Liver (tissue), 9 donors: Measurements from ENCODE around the gene MID2. TPM values are rescaled to one million over a fixed set of nuclear protein-coding genes. Genes with fewer than 3 reads are reported as not detected.

Experiments
- DNase-seq: peaks from one replicate; pipeline ENCODE4 v3.0.0-alpha.2; 2017; ENCODE audit warnings: low spot score
- H3K27ac ChIP-seq, 2 donors: one replicate each; pipeline ENCODE4 v1.7.0; 2013; ENCODE audit warnings: inconsistent platforms in 2 of 2, low read length in 2 of 2, control low read depth in 1 of 2, low read depth in 1 of 2, mild to moderate bottlenecking in 1 of 2
- H3K27me3 ChIP-seq, 4 donors: one replicate each; pipeline versions ENCODE4 v1.6.1 to v1.7.0; 2013; ENCODE audit warnings: low read length in 3 of 4, inconsistent platforms in 1 of 4, mild to moderate bottlenecking in 1 of 4, moderate library complexity in 1 of 4; ENCODE audit not compliant: control insufficient read depth in 4 of 4, insufficient read depth in 4 of 4
- H3K36me3 ChIP-seq, 4 donors: one replicate each; pipeline versions ENCODE4 v1.6.1 to v1.7.0; 2013; ENCODE audit warnings: low read length in 3 of 4, mild to moderate bottlenecking in 3 of 4, low read depth in 1 of 4, moderate library complexity in 1 of 4; ENCODE audit not compliant: control insufficient read depth in 4 of 4, insufficient read depth in 3 of 4
- H3K4me1 ChIP-seq, 4 donors: one replicate each; pipeline versions ENCODE4 v1.6.1 to v1.7.0; 2013; ENCODE audit warnings: low read length in 3 of 4, mild to moderate bottlenecking in 3 of 4, moderate library complexity in 1 of 4; ENCODE audit not compliant: control insufficient read depth in 4 of 4, insufficient read depth in 4 of 4
- H3K4me3 ChIP-seq, 3 donors: one replicate each; pipeline versions ENCODE4 v1.6.1 to v1.7.0; 2013; ENCODE audit warnings: low read length in 3 of 3, control low read depth in 1 of 3, low read depth in 1 of 3, mild to moderate bottlenecking in 1 of 3
- H3K9ac ChIP-seq, 2 donors: one replicate each; pipeline ENCODE4 v1.7.0; 2013; ENCODE audit warnings: low read length in 2 of 2, mild to moderate bottlenecking in 2 of 2, moderate library complexity in 2 of 2, control low read depth in 1 of 2, low read depth in 1 of 2
- H3K9me3 ChIP-seq, 4 donors: one replicate each; pipeline versions ENCODE4 v1.6.1 to v1.7.0; 2013; ENCODE audit warnings: low read length in 3 of 4; ENCODE audit not compliant: control insufficient read depth in 4 of 4
- EGR1 ChIP-seq, 2 donors: IDR thresholded peaks; 2 replicates each; pipeline ENCODE4 v1.6.1; 2016 to 2018; ENCODE audit warnings: antibody characterized with exemption in 2 of 2, low read depth in 2 of 2
- FOXA1 ChIP-seq: IDR thresholded peaks from 2 replicates; pipeline ENCODE4 v1.6.1; 2016; ENCODE audit warnings: antibody characterized with exemption
- FOXA2 ChIP-seq: IDR thresholded peaks from 2 replicates; pipeline ENCODE4 v1.6.1; 2016; ENCODE audit warnings: antibody characterized with exemption
- GABPA ChIP-seq, 2 donors: IDR thresholded peaks in 1 of 2; conservative IDR thresholded peaks in 1 of 2; 2 replicates each; pipeline ENCODE4 v1.6.1; 2016; ENCODE audit warnings: antibody characterized with exemption in 2 of 2, mild to moderate bottlenecking in 1 of 2, moderate library complexity in 1 of 2
- HNF4A ChIP-seq, 2 donors: conservative IDR thresholded peaks; 2 replicates each; pipeline ENCODE4 v1.6.1; 2016; ENCODE audit warnings: antibody characterized with exemption in 2 of 2, mild to moderate bottlenecking in 2 of 2
- HNF4G ChIP-seq: IDR thresholded peaks from 2 replicates; pipeline ENCODE4 v1.6.1; 2016; ENCODE audit warnings: antibody characterized with exemption
- JUND ChIP-seq, 2 donors: IDR thresholded peaks; 2 replicates each; pipeline ENCODE4 v1.6.1; 2016; ENCODE audit warnings: antibody characterized with exemption in 2 of 2
- NR2F2 ChIP-seq: IDR thresholded peaks from 2 replicates; pipeline ENCODE4 v1.6.1; 2016; ENCODE audit warnings: antibody characterized with exemption
- RAD21 ChIP-seq, 2 donors: IDR thresholded peaks; 2 replicates each; pipeline ENCODE4 v1.6.1; 2016; ENCODE audit warnings: antibody characterized with exemption in 2 of 2, mild to moderate bottlenecking in 2 of 2
- RXRA ChIP-seq, 2 donors: IDR thresholded peaks; 2 replicates each; pipeline ENCODE4 v1.6.1; 2017 to 2018; ENCODE audit warnings: antibody characterized with exemption in 2 of 2, mild to moderate bottlenecking in 1 of 2
- SP1 ChIP-seq: IDR thresholded peaks from 2 replicates; pipeline ENCODE4 v1.6.1; 2018; ENCODE audit warnings: antibody characterized with exemption, mild to moderate bottlenecking
- TAF1 ChIP-seq: conservative IDR thresholded peaks from 2 replicates; pipeline ENCODE4 v1.6.1; 2016; ENCODE audit warnings: antibody characterized with exemption, mild to moderate bottlenecking
- YY1 ChIP-seq: IDR thresholded peaks from 2 replicates; pipeline ENCODE4 v1.6.1; 2016; ENCODE audit warnings: antibody characterized with exemption, mild to moderate bottlenecking
- WGBS: extraction: QIAGEN DNeasy Blood & Tissue Kit; methylation state at CpG from one replicate; pipeline ENCODE4 v1.1.7; 2013; 5-methylcytosine and 5-hydroxymethylcytosine counted together
- polyA plus RNA-seq, 2 donors: library from polyadenylated mRNA; stranded (reverse) in 1 of 2; unstranded in 1 of 2; fragments of 200-250 nt in 1 of 2; fragments of >200 nt in 1 of 2; fragmentation: Nextera tagmentation in 1 of 2; extraction: Ambion mirVana in 1 of 2; gene quantifications; one replicate each; pipeline versions ENCODE4 v1.2.1 to v1.2.3, GENCODE V29; 2013 to 2015
- total RNA-seq, 2 donors: library from RNA; depleted of rRNA; stranded (reverse); fragments of >200 nt; gene quantifications; one replicate each; pipeline ENCODE4 v1.2.3, GENCODE V29; 2014
- TF ChIP-seq, protein P1 (sequence below): IDR thresholded peaks from 2 replicates; pipeline ENCODE4 v1.6.1; 2016; ENCODE audit warnings: antibody characterized with exemption, mild to moderate bottlenecking
- TF ChIP-seq, protein P2 (sequence below): IDR thresholded peaks from 2 replicates; pipeline ENCODE4 v1.6.1; 2016; ENCODE audit warnings: antibody characterized with exemption
- TF ChIP-seq, protein P3 (sequence below): fragments of 150-350 bp; IDR thresholded peaks from 2 replicates; pipeline ENCODE4 v1.5.1; 2017; ENCODE audit warnings: improper control_type of control experiment, low read depth, low read length; ENCODE audit not compliant: missing input control
- TF ChIP-seq, protein P4 (sequence below): IDR thresholded peaks from 2 replicates; pipeline ENCODE4 v1.6.1; 2016; ENCODE audit warnings: antibody characterized with exemption
- TF ChIP-seq, protein P5 (sequence below): IDR thresholded peaks from 2 replicates; pipeline ENCODE4 v1.6.1; 2016; ENCODE audit warnings: antibody characterized with exemption
- donor health status: healthy.
- donor health status: healthy.
- donor health status: healthy.
- donor health status: healthy.
- donor health status: healthy.

Gene MID2
- total and polyA plus RNA-seq, 4 donors, result 2.2 to 12.2 (median 3.7) TPM

DNA sequence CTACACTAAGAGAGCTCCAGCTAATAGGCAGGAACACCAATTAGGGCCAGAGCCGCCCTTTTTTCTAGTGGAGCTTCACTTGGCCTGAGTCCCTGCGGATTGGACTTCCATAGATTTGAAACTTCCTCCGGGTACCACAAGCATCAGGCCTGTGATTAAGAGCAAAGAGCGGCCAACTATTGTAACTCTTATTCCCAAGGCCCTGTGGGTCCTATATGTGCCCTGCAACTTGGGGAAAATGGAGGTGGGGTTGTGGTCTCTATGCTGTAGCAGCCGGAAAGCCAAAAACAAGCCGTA is 48.2 kb upstream of the MID2 start, which contains the start of gene NCBP2L:
NCBP2L (plus strand) TSS at position 198 of the 297 bp plus-strand sequence. CDS start 16,488 bp downstream, outside the sequence.
- no peak for TF ChIP-seq JUND (IDR thresholded peaks at IDR 0.05)
- TF ChIP-seq EGR1 (IDR thresholded peaks at IDR 0.05; ENCODE audit: low read depth in 2 of 2), result no peak
- TF ChIP-seq YY1, result no peak
- TF ChIP-seq GABPA (IDR thresholded peaks at IDR 0.05 in 1 of 2, conservative IDR thresholded peaks at IDR 0.05 in 1 of 2), result no peak
- TF ChIP-seq SP1, result no peak
- TF ChIP-seq FOXA2, result no peak
- TF ChIP-seq NR2F2, result no peak
- TF ChIP-seq, protein P1, sequence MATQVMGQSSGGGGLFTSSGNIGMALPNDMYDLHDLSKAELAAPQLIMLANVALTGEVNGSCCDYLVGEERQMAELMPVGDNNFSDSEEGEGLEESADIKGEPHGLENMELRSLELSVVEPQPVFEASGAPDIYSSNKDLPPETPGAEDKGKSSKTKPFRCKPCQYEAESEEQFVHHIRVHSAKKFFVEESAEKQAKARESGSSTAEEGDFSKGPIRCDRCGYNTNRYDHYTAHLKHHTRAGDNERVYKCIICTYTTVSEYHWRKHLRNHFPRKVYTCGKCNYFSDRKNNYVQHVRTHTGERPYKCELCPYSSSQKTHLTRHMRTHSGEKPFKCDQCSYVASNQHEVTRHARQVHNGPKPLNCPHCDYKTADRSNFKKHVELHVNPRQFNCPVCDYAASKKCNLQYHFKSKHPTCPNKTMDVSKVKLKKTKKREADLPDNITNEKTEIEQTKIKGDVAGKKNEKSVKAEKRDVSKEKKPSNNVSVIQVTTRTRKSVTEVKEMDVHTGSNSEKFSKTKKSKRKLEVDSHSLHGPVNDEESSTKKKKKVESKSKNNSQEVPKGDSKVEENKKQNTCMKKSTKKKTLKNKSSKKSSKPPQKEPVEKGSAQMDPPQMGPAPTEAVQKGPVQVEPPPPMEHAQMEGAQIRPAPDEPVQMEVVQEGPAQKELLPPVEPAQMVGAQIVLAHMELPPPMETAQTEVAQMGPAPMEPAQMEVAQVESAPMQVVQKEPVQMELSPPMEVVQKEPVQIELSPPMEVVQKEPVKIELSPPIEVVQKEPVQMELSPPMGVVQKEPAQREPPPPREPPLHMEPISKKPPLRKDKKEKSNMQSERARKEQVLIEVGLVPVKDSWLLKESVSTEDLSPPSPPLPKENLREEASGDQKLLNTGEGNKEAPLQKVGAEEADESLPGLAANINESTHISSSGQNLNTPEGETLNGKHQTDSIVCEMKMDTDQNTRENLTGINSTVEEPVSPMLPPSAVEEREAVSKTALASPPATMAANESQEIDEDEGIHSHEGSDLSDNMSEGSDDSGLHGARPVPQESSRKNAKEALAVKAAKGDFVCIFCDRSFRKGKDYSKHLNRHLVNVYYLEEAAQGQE, result no peak
- peak in 1 of 2 donors; percentile 19 for TF ChIP-seq HNF4A (conservative IDR thresholded peaks at IDR 0.05)
- TF ChIP-seq HNF4G, result no peak
- TF ChIP-seq RAD21 (IDR thresholded peaks at IDR 0.05), result peak in 1 of 2 donors; percentile 1
- TF ChIP-seq, protein P2, sequence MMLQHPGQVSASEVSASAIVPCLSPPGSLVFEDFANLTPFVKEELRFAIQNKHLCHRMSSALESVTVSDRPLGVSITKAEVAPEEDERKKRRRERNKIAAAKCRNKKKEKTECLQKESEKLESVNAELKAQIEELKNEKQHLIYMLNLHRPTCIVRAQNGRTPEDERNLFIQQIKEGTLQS, result no peak
- no peak for TF ChIP-seq RXRA (IDR thresholded peaks at IDR 0.05)
- TF ChIP-seq, protein P3, sequence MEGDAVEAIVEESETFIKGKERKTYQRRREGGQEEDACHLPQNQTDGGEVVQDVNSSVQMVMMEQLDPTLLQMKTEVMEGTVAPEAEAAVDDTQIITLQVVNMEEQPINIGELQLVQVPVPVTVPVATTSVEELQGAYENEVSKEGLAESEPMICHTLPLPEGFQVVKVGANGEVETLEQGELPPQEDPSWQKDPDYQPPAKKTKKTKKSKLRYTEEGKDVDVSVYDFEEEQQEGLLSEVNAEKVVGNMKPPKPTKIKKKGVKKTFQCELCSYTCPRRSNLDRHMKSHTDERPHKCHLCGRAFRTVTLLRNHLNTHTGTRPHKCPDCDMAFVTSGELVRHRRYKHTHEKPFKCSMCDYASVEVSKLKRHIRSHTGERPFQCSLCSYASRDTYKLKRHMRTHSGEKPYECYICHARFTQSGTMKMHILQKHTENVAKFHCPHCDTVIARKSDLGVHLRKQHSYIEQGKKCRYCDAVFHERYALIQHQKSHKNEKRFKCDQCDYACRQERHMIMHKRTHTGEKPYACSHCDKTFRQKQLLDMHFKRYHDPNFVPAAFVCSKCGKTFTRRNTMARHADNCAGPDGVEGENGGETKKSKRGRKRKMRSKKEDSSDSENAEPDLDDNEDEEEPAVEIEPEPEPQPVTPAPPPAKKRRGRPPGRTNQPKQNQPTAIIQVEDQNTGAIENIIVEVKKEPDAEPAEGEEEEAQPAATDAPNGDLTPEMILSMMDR, result no peak
- H3K9ac ChIP-seq, result peak within 1 kb of the TSS in 1 of 2 donors; percentile 42
- peaks cover 2 to 25% (median 12%) of the 10 kb centered on the region in 4 donors for H3K4me1 ChIP-seq
- peak within 1 kb of the TSS in 1 of 3 donors; percentile 66 for H3K4me3 ChIP-seq
- no peaks in the 10 kb centered on the region for H3K27me3 ChIP-seq
- no peaks in the 10 kb centered on the region for H3K9me3 ChIP-seq
- WGBS, result 54% methylated on average over 6 of the region's 6 CpGs
- DNase-seq, result no peak
- no peaks in the 10 kb centered on the region for H3K36me3 ChIP-seq
- H3K27ac ChIP-seq, result no peak within 1 kb of the TSS

DNA sequence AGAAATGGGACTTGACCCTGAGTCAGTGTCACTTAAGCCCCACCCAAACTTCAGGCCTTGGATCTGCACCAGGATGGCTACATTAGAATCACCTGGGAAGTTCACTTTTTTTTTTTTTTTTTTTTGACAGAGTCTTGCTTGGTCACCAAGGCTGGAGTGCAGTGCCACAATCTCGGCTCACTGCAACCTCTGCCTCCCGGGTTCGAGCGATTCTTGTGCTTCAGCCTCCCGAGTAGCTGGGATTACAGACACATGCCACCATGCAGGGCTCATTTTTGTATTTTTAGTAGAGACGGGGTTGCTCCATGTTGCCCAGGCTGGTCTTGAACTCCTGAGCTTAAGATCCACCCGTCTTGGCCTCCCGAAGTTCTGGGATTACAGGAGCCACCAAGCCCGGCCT is 45.1 kb upstream of the MID2 start:
- H3K9me3 ChIP-seq, result no peaks in the 10 kb centered on the region
- DNase-seq, result no peak
- H3K27me3 ChIP-seq, result no peaks in the 10 kb centered on the region
- peaks cover 0 to 10% (median 3%) of the 10 kb centered on the region in 4 donors for H3K4me1 ChIP-seq
- no peak overlapping the region for H3K9ac ChIP-seq
- no peak overlapping the region for H3K4me3 ChIP-seq
- no peak overlapping the region for H3K27ac ChIP-seq
- H3K36me3 ChIP-seq, result no peaks in the 10 kb centered on the region
- WGBS, result 94% methylated on average over 9 of the region's 9 CpGs
- TF ChIP-seq FOXA1, result no peak
- TF ChIP-seq, protein P4, sequence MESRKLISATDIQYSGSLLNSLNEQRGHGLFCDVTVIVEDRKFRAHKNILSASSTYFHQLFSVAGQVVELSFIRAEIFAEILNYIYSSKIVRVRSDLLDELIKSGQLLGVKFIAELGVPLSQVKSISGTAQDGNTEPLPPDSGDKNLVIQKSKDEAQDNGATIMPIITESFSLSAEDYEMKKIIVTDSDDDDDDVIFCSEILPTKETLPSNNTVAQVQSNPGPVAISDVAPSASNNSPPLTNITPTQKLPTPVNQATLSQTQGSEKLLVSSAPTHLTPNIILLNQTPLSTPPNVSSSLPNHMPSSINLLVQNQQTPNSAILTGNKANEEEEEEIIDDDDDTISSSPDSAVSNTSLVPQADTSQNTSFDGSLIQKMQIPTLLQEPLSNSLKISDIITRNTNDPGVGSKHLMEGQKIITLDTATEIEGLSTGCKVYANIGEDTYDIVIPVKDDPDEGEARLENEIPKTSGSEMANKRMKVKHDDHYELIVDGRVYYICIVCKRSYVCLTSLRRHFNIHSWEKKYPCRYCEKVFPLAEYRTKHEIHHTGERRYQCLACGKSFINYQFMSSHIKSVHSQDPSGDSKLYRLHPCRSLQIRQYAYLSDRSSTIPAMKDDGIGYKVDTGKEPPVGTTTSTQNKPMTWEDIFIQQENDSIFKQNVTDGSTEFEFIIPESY, result no peak
- TF ChIP-seq TAF1, result no peak
- TF ChIP-seq, protein P5, sequence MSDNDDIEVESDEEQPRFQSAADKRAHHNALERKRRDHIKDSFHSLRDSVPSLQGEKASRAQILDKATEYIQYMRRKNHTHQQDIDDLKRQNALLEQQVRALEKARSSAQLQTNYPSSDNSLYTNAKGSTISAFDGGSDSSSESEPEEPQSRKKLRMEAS, result no peak
- TF ChIP-seq, protein P1, result no peak
- TF ChIP-seq SP1, result no peak
- TF ChIP-seq NR2F2, result no peak
- no peak for TF ChIP-seq HNF4G
- TF ChIP-seq, protein P3, result no peak
- TF ChIP-seq EGR1 (IDR thresholded peaks at IDR 0.05; ENCODE audit: low read depth in 2 of 2), result no peak
- no peak for TF ChIP-seq FOXA2
- TF ChIP-seq JUND (IDR thresholded peaks at IDR 0.05), result no peak
- TF ChIP-seq, protein P2, result no peak
- TF ChIP-seq HNF4A (conservative IDR thresholded peaks at IDR 0.05), result no peak
- no peak for TF ChIP-seq RXRA (IDR thresholded peaks at IDR 0.05)
